Measurements from ENCODE around the gene RAP2B. TPM values are rescaled to one million over a fixed set of nuclear protein-coding genes. Genes with fewer than 3 reads are reported as not detected.

RAP2B gene
- total and polyA plus RNA-seq, 2 donors (not counting 3 experiments of a cell fraction or from before 2014, with no cell fraction given) = 8.3 to 27.5 TPM

DNA sequence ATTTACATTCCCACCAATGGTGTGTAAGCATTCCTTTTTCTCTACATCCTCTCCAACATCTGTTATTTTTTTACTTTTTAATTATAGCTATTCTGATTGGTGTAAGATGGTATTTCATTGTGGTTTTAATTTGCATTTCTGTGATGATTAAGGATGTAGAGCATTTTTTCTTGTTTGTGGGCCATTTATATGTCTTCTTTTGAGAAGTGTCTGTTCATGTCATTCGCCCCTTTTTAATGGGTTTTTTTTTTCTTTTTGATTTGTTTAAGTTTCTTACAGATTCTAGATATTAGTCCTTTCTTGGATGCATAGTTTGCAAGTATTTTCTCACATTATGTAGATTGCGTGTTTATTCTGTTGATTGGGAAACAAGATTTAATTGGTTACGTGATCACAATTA lies 14.2 kb downstream of the RAP2B start:
- dilution Hi-C loops (cut with MboI; ENCODE audit: extremely low pct_ligation_motif_present, low sequenced_read_pairs) (no loop called here), intact Hi-C loops (cut with micrococcal nuclease) (no loop called here)
- FAIRE-seq (no peak), DNase-seq (ENCODE audit: low read depth, low spot score) (no peak)
- H3K27me3 ChIP-seq (ENCODE audit: control insufficient read depth in 2 of 2, insufficient read depth in 2 of 2, low read length in 2 of 2) = no peaks in the 10 kb centered on the region
- ChIA-PET CTCF (no interaction called here), POLR2A (no interaction called here)
- H3K27ac ChIP-seq (ENCODE audit: insufficient read depth, low read depth, low read length) = no peak overlapping the region
- no peaks in the 10 kb centered on the region for H3K79me2 ChIP-seq (ENCODE audit: control insufficient read depth, insufficient read depth, low read length)
- no peak overlapping the region for H3K4me3 ChIP-seq (replicated peaks in 1 of 3; ENCODE audit: insufficient read depth in 1 of 3, low read depth in 1 of 3, low read length in 3 of 3)
- no TSS peak for BruUV-seq (replicated peaks)
- no peak overlapping the region for H3K4me2 ChIP-seq (ENCODE audit: insufficient read depth, low read length)
- no peaks in the 10 kb centered on the region for H3K4me1 ChIP-seq (ENCODE audit: control insufficient read depth, extremely low read depth, insufficient read depth, low read length)
- H3K36me3 ChIP-seq (ENCODE audit: control insufficient read depth in 2 of 2, extremely low read depth in 1 of 2, insufficient read depth in 2 of 2, low read length in 2 of 2) = no peaks in the 10 kb centered on the region
- H3K9me1 ChIP-seq (replicated peaks; ENCODE audit: control insufficient read depth, extremely low read depth, insufficient read depth, low read length) = no peaks in the 10 kb centered on the region
- H4K20me1 ChIP-seq (replicated peaks; ENCODE audit: control insufficient read depth, extremely low read depth, insufficient read depth, low read length) = no peaks in the 10 kb centered on the region
- no peak overlapping the region for H3K9ac ChIP-seq (replicated peaks; ENCODE audit: extremely low read depth, insufficient read depth, low read length)
- H3K9me3 ChIP-seq (replicated peaks; ENCODE audit: control insufficient read depth, insufficient read depth, low read length) = no peaks in the 10 kb centered on the region
- TF ChIP-seq, protein P1, sequence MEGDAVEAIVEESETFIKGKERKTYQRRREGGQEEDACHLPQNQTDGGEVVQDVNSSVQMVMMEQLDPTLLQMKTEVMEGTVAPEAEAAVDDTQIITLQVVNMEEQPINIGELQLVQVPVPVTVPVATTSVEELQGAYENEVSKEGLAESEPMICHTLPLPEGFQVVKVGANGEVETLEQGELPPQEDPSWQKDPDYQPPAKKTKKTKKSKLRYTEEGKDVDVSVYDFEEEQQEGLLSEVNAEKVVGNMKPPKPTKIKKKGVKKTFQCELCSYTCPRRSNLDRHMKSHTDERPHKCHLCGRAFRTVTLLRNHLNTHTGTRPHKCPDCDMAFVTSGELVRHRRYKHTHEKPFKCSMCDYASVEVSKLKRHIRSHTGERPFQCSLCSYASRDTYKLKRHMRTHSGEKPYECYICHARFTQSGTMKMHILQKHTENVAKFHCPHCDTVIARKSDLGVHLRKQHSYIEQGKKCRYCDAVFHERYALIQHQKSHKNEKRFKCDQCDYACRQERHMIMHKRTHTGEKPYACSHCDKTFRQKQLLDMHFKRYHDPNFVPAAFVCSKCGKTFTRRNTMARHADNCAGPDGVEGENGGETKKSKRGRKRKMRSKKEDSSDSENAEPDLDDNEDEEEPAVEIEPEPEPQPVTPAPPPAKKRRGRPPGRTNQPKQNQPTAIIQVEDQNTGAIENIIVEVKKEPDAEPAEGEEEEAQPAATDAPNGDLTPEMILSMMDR (IDR thresholded peaks at IDR 0.05; ENCODE audit: extremely low read depth in 1 of 2, insufficient read depth in 1 of 2, low read depth in 1 of 2, low read length in 2 of 2) = no peak
- no peak for TF ChIP-seq POLR2AphosphoS5 (IDR thresholded peaks at IDR 0.05; ENCODE audit: insufficient read depth, low read depth, low read length)
- no peak overlapping the region for H2AFZ ChIP-seq (ENCODE audit: low read depth, low read length)

DNA sequence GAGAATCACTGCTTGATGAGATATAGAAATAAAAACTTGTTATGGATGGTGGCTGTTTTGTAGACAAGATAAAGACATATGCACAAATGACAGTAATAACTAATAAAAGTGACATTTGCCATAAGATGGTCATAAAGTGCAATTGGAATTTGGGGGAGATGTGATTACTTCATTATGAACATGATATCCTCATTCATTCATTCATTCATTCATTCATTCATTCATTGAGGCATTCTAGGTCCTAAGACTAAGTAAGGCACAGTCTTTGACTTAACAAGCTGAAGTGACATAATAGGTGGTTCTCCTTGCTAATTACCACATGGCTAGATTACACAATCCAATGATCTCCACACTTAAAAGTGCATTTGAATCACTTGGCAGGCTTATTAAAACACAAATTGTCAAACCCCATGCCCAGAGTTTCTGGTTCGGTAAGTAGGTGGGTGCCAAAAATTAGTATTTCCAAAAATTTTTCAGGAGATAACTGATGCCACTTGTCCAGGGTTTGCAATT lies 18.9 kb downstream of the RAP2B start:
- H2AFZ ChIP-seq (ENCODE audit: low read depth, low read length) = no peak overlapping the region
- no peak for FAIRE-seq
- CTCF ChIA-PET = interaction anchor here (1.2 kb wide), 1 partner anchor 138 kb away, joined by 3 read pairs; no protein-coding TSS in a partner anchor

More for the DNA sequence above, 18.9 kb downstream of the RAP2B start:
- Histone ChIP-seq H3K9ac (replicated peaks; ENCODE audit: extremely low read depth, insufficient read depth, low read length) (no peak overlapping the region), H3K36me3 (ENCODE audit: control insufficient read depth in 2 of 2, extremely low read depth in 1 of 2, insufficient read depth in 2 of 2, low read length in 2 of 2) (no peaks in the 10 kb centered on the region), H3K9me3 (replicated peaks; ENCODE audit: control insufficient read depth, insufficient read depth, low read length) (no peaks in the 10 kb centered on the region), H3K9me1 (replicated peaks; ENCODE audit: control insufficient read depth, extremely low read depth, insufficient read depth, low read length) (no peaks in the 10 kb centered on the region), H3K27me3 (ENCODE audit: control insufficient read depth in 2 of 2, insufficient read depth in 2 of 2, low read length in 2 of 2) (no peaks in the 10 kb centered on the region), H3K27ac (ENCODE audit: insufficient read depth, low read depth, low read length) (no peak overlapping the region), H3K4me2 (ENCODE audit: insufficient read depth, low read length) (no peak overlapping the region), H3K4me3 (replicated peaks in 1 of 3; ENCODE audit: insufficient read depth in 1 of 3, low read depth in 1 of 3, low read length in 3 of 3) (no peak overlapping the region), H3K79me2 (ENCODE audit: control insufficient read depth, insufficient read depth, low read length) (no peaks in the 10 kb centered on the region), H3K4me1 (ENCODE audit: control insufficient read depth, extremely low read depth, insufficient read depth, low read length) (peaks cover 8% of the 10 kb centered on the region), H4K20me1 (replicated peaks; ENCODE audit: control insufficient read depth, extremely low read depth, insufficient read depth, low read length) (no peaks in the 10 kb centered on the region)
- dilution Hi-C loops (cut with MboI; ENCODE audit: extremely low pct_ligation_motif_present, low sequenced_read_pairs) (no loop called here), intact Hi-C loops (cut with micrococcal nuclease) (no loop called here)
- DNase-seq (ENCODE audit: low read depth, low spot score) = no peak
- no TSS peak for BruUV-seq (replicated peaks)
- POLR2A ChIA-PET = no interaction called here
- TF ChIP-seq JUN (IDR thresholded peaks at IDR 0.05; ENCODE audit: borderline replicate concordance, insufficient read depth, insufficient read length, low read depth) = no peak
- no peak for TF ChIP-seq FOS (IDR thresholded peaks at IDR 0.05; ENCODE audit: borderline replicate concordance, insufficient read depth, low read length)
- no peak for TF ChIP-seq EZH2 (IDR thresholded peaks at IDR 0.05; ENCODE audit: borderline replicate concordance, low read depth, low read length, severe bottlenecking)
- TF ChIP-seq, protein P2, sequence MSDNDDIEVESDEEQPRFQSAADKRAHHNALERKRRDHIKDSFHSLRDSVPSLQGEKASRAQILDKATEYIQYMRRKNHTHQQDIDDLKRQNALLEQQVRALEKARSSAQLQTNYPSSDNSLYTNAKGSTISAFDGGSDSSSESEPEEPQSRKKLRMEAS (IDR thresholded peaks at IDR 0.05; ENCODE audit: insufficient read depth, insufficient read length) = no peak
- TF ChIP-seq POLR2A (IDR thresholded peaks at IDR 0.05; ENCODE audit: low read depth, low read length) = no peak
- no peak for TF ChIP-seq MYC (IDR thresholded peaks at IDR 0.05; ENCODE audit: low read depth, low read length)
- TF ChIP-seq, protein P1 (IDR thresholded peaks at IDR 0.05; ENCODE audit: extremely low read depth in 1 of 2, insufficient read depth in 1 of 2, low read depth in 1 of 2, low read length in 2 of 2) = no peak
- no peak for TF ChIP-seq POLR2AphosphoS5 (IDR thresholded peaks at IDR 0.05; ENCODE audit: insufficient read depth, low read depth, low read length)
- no peak for TF ChIP-seq GATA2 (IDR thresholded peaks at IDR 0.05; ENCODE audit: insufficient read depth, insufficient read length, low read depth, low read length)

Measured in endothelial cell of umbilical vein (primary cell).